SK-N-SH (cell line): ENCODE results near the gene WFDC2.

Source experiments
- EP300 ChIP-seq, 2 experiments: IDR thresholded peaks; 2 replicates each; pipeline versions ENCODE4 v1.4.0 to v1.6.1; 2012; ENCODE audit warnings: borderline replicate concordance in 1 of 2, low read depth in 1 of 2, low read length in 1 of 2
- TF ChIP-seq, protein P1 (sequence below): IDR thresholded peaks from 2 replicates; pipeline ENCODE4 v1.4.0; 2012; ENCODE audit warnings: low read depth
- TF ChIP-seq, protein P2 (sequence below): IDR thresholded peaks from 2 replicates; pipeline ENCODE4 v1.4.0; 2012; ENCODE audit warnings: low read depth, borderline replicate concordance

DNA sequence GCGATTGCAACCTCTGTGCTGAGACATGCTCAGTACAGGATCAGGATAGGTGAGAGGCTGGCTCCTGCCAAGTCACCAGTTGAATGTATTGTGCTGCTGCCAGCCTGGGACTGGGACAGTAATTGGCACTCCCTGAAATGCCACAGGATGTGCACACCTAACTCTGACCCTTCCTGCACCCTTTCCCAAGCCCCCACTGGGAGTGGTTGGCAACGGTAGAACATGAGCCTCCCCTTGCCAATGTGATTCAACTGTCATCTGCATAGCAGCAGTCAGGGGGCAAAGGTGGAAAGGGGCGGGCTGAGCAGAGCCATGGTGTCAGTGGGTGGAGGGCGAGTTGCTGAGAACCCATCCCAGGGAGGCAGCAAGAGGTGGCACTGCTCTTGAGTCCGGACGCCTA lies 30.5 kb downstream of the WFDC2 start:
- no peak for TF ChIP-seq EP300 (IDR thresholded peaks at IDR 0.05; ENCODE audit: borderline replicate concordance in 1 of 2, low read depth in 1 of 2, low read length in 1 of 2)
- TF ChIP-seq, protein P1, sequence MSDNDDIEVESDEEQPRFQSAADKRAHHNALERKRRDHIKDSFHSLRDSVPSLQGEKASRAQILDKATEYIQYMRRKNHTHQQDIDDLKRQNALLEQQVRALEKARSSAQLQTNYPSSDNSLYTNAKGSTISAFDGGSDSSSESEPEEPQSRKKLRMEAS, result no peak
- TF ChIP-seq, protein P2, sequence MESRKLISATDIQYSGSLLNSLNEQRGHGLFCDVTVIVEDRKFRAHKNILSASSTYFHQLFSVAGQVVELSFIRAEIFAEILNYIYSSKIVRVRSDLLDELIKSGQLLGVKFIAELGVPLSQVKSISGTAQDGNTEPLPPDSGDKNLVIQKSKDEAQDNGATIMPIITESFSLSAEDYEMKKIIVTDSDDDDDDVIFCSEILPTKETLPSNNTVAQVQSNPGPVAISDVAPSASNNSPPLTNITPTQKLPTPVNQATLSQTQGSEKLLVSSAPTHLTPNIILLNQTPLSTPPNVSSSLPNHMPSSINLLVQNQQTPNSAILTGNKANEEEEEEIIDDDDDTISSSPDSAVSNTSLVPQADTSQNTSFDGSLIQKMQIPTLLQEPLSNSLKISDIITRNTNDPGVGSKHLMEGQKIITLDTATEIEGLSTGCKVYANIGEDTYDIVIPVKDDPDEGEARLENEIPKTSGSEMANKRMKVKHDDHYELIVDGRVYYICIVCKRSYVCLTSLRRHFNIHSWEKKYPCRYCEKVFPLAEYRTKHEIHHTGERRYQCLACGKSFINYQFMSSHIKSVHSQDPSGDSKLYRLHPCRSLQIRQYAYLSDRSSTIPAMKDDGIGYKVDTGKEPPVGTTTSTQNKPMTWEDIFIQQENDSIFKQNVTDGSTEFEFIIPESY, result no peak
